ENCODE data around the gene PDE3B. TPM values are rescaled to one million over a fixed set of nuclear protein-coding genes. Genes with fewer than 3 reads are reported as not detected.

Gene PDE3B
- total RNA-seq, 2 donors from 2014 or later: 21.1 to 23.4 TPM

- Histone ChIP-seq H3K4me1 (replicated peaks) (no peaks in the 10 kb centered on the region), H3K36me3 (no peaks in the 10 kb centered on the region), H3K4me3 (no peak overlapping the region), H3K9me3 (no peaks in the 10 kb centered on the region), H3K27me3 (replicated peaks; ENCODE audit: insufficient read depth) (no peaks in the 10 kb centered on the region), H3K27ac (no peak overlapping the region)
- intact Hi-C loops (cut with DNase I): loop anchor here (10.0 kb wide), 1 partner anchor 250 kb away; the partner anchor contains the start of gene PDE3B
- no peak for TF ChIP-seq POLR2AphosphoS5 (IDR thresholded peaks at IDR 0.05)
- no peak for TF ChIP-seq CTCF (IDR thresholded peaks at IDR 0.05)
- TF ChIP-seq POLR2A (IDR thresholded peaks at IDR 0.05): no peak
- no peak for DNase-seq (ENCODE audit: low spot score)
- WGBS: 72% methylated on average over 5 of the region's 5 CpGs
These were observed 251.3 kb downstream of the PDE3B start for GRCh38 chr11:14894657-14895598.

GRCh38 chr11:14898355-14898754 lies 254.8 kb downstream of the PDE3B start:
- no peak overlapping the region for H3K27ac ChIP-seq
- no peak for TF ChIP-seq CTCF (IDR thresholded peaks at IDR 0.05)
- TF ChIP-seq POLR2A (IDR thresholded peaks at IDR 0.05): no peak
- no peak for TF ChIP-seq POLR2AphosphoS5 (IDR thresholded peaks at IDR 0.05)
- H3K4me3 ChIP-seq: no peak overlapping the region
- H3K9me3 ChIP-seq: no peaks in the 10 kb centered on the region
- 95% methylated on average over 3 of the region's 3 CpGs for WGBS
- H3K36me3 ChIP-seq: no peaks in the 10 kb centered on the region
- no peak for DNase-seq (ENCODE audit: low spot score)
- no peaks in the 10 kb centered on the region for H3K4me1 ChIP-seq (replicated peaks)
- intact Hi-C loops (cut with DNase I): loop anchor here (10.0 kb wide), 1 partner anchor 254 kb away; the partner anchor contains the start of gene PDE3B
- H3K27me3 ChIP-seq (replicated peaks; ENCODE audit: insufficient read depth): no peaks in the 10 kb centered on the region

- intact Hi-C loops (cut with DNase I): loop anchor here (10.0 kb wide), 1 partner anchor 254 kb away; the partner anchor contains the start of gene PDE3B
- Histone ChIP-seq H3K9me3 (no peaks in the 10 kb centered on the region), H3K27ac (no peak overlapping the region), H3K4me1 (replicated peaks) (no peaks in the 10 kb centered on the region), H3K27me3 (replicated peaks; ENCODE audit: insufficient read depth) (no peaks in the 10 kb centered on the region), H3K36me3 (no peaks in the 10 kb centered on the region), H3K4me3 (no peak overlapping the region)
- 85% methylated on average over 2 of the region's 2 CpGs for WGBS
- TF ChIP-seq POLR2AphosphoS5 (IDR thresholded peaks at IDR 0.05) (no peak), POLR2A (IDR thresholded peaks at IDR 0.05) (no peak), CTCF (IDR thresholded peaks at IDR 0.05) (no peak)
- no peak for DNase-seq (ENCODE audit: low spot score)
These were observed 255.3 kb downstream of the PDE3B start for GRCh38 chr11:14898906-14899305.

- Histone ChIP-seq H3K9me3 (no peaks in the 10 kb centered on the region), H3K27ac (no peak overlapping the region), H3K4me1 (replicated peaks) (peaks cover 4% of the 10 kb centered on the region), H3K4me3 (no peak overlapping the region), H3K27me3 (replicated peaks; ENCODE audit: insufficient read depth) (no peaks in the 10 kb centered on the region), H3K36me3 (no peaks in the 10 kb centered on the region)
- intact Hi-C loops (cut with DNase I): loop anchor here (10.0 kb wide), 1 partner anchor 172 kb away; the partner anchor contains the start of gene CALCB
- DNase-seq (ENCODE audit: low spot score): no peak
- TF ChIP-seq CTCF (IDR thresholded peaks at IDR 0.05) (no peak), POLR2A (IDR thresholded peaks at IDR 0.05) (no peak), POLR2AphosphoS5 (IDR thresholded peaks at IDR 0.05) (no peak)
- WGBS: 20% methylated on average over 1 of the region's 1 CpG
These were observed 259.2 kb downstream of the PDE3B start for GRCh38 chr11:14902650-14903350.

Data from prostate gland (tissue), 2 donors.